B cell (primary cell): Measurements from ENCODE around the gene EFCAB12.

Experiments
- CTCF ChIP-seq: fragments of 200-600 bp; IDR thresholded peaks from one replicate; pipeline ENCODE4 v1.8.0; 2022; ENCODE audit warnings: antibody characterized with exemption, mild to moderate bottlenecking
- EZH2 ChIP-seq: IDR thresholded peaks from 2 replicates; pipeline ENCODE4 v1.6.1; 2012; ENCODE audit warnings: borderline replicate concordance, low read depth, mild to moderate bottlenecking, moderate library complexity, low read length; ENCODE audit not compliant: insufficient read depth, poor library complexity, severe bottlenecking

GRCh38 chr3:129441215-129441614 is 12.8 kb upstream of the EFCAB12 start:
- TF ChIP-seq CTCF (no peak), EZH2 (no peak)
